Measurements from ENCODE around the gene ACTRT2.

Gene ACTRT2

DNA sequence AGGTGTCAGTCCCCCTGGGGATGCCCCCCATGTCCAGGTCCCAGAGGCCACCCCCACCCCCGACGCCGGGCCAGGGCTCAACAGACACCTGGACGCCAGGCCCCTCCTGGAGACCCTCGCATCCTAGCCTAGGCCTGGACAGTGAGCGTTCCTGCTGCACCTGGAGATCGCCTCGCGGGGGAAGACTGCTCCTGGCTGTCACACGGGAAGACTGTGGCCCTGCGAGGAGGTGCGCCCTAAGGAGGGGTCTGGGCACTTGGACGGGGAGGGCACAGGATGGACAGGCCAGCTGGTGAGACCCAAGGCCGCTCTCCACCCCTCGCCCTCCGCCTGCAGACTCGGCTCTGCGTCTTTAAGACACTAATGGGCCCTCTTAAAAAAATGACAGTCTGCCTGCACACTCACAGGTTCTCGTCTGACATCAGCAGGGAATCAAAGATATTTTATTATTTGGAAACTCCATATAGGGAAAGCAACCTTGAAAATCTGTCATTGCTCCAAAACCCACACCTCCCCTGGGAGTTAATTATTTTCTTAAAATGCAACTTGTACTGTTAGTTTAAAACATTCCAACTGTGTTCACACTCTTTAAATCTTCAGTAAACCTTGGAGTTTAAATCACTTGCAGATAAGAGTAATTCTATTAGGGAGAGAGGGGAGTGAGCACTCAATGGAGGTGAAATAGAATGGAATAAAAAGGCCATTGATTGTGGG lies 45.6 kb upstream of the ACTRT2 start:
- H3K27ac ChIP-seq: no peak overlapping the region
- no peak for TF ChIP-seq CTCF (IDR thresholded peaks at IDR 0.05)
- peak; percentile 70 for DNase-seq (ENCODE audit: low spot score)
- H3K4me3 ChIP-seq: no peak overlapping the region

DNA sequence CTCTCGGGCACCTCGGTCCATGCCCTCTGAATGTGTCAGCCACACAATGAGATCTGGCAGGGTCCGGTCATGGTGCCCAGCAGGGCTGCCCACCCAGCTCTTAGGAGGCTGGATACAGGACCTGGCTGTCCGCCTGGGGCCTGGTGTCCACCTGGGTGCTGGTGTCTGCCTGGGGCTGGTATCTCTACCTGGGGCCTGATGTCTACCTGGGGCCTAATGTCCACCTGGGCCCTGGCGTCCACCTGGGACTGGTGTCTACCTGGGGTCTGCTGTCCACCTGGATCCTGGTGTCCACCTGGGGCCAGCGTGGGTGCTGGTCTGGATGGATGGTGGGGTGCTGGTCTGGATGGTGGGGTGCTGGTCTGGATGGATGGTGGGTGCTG lies 45.1 kb upstream of the ACTRT2 start:
- no peak overlapping the region for H3K4me3 ChIP-seq
- no peak for TF ChIP-seq CTCF (IDR thresholded peaks at IDR 0.05)
- DNase-seq (ENCODE audit: low spot score): peak; percentile 64
- H3K27ac ChIP-seq: no peak overlapping the region

- TF ChIP-seq CTCF (IDR thresholded peaks at IDR 0.05): no peak
- DNase-seq (ENCODE audit: low spot score): peak; percentile 49
- H3K27ac ChIP-seq: no peak overlapping the region
Observed at GRCh38 chr1:2977886-2978611, 43.2 kb upstream of the ACTRT2 start.

DNA sequence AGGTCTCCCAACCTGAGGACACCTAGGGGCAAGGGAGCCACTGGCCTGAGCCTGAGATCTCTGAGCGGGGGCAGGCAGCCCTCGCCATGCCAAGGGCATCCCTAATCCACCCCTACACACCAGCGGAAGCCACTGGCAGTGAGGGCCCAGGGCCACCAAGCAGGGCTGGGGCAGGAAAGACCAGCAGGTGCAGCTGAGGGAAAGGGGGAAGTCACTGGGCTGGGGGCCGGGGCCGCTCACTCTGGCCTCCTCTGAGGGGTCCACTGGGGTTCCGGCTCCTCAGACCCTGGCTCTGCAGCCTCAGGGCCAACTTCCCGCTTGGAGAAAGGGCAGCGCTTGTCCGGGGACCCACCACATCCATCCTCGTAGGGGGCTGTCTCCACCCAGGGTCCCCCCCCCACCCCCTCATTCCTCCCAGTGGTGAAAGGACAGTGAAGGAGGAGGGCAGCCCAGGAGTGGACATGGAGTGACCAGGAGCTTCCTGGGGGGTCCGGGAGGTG lies 42.5 kb upstream of the ACTRT2 start:
- TF ChIP-seq CTCF (IDR thresholded peaks at IDR 0.05): no peak
- Histone ChIP-seq H3K4me3 (no peak overlapping the region), H3K27ac (no peak overlapping the region)
- peak; percentile 57 for DNase-seq (ENCODE audit: low spot score)

More at GRCh38 chr1:2977886-2978611, 43.2 kb upstream of the ACTRT2 start:
- H3K4me3 ChIP-seq: no peak overlapping the region

DNA sequence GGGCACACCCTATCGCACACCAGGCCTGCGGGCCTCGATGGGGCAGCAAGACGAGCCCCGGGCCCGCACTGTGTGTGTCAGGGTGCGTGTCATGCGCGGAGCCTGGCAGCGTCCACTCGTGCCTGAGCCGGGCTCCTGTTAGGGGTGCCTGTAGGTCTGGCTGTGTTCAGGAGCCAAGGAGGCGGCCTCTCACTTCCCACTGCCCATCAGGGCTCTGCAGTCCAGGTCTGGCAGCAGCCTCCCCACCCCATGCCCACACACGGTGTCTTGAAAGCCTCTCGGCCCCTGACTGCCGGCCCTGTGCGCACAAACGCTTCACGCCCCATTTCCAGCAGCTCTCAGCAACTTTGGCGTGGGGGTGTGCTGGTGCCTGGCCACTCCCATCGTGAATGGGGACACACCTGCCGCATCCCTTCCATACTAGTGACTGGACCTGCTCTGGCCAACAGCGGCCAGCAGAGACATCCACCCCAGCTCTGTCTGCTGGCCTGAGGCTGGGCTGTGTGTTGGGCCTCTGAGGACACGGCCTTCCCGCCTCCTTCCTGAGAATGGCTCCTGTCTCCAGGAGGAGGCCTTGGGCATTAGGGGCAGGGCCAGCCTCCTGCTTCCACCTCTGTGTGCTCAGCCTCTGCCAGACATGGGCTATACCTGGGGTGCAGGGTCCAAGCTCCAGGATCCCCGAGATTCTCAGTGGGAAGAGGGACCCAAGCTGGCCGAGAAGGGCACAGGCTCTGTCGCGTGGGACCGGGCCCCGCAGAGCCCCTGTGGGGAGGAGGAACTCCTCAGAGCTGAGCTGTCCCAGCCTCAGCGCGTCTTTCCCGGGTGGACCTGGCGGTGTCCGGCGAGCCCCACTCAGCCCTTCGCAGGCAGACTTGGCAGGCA lies 41.8 kb upstream of the ACTRT2 start:
- no peak for TF ChIP-seq CTCF (IDR thresholded peaks at IDR 0.05)
- Histone ChIP-seq H3K27ac (no peak overlapping the region), H3K4me3 (no peak overlapping the region)
- DNase-seq (ENCODE audit: low spot score): peak; percentile 61

- no peak for TF ChIP-seq CTCF (IDR thresholded peaks at IDR 0.05)
- DNase-seq (ENCODE audit: low spot score): peak; percentile 53
- H3K4me3 ChIP-seq: no peak overlapping the region
- no peak overlapping the region for H3K27ac ChIP-seq
Observed at GRCh38 chr1:2980073-2980791, 41.0 kb upstream of the ACTRT2 start.
